IPS-18a (cell line): ENCODE data around the gene LAMB2.
A peak's percentile ranks its signal among the peaks of the same experiment; 100 is the strongest.

Experiments used
- H3K27ac ChIP-seq: one replicate; pipeline ENCODE4 v1.5.1; 2013; ENCODE audit warnings: low read length
- H3K27me3 ChIP-seq: one replicate; pipeline ENCODE4 v1.6.1; 2013; ENCODE audit warnings: mild to moderate bottlenecking, low read length; ENCODE audit not compliant: control insufficient read depth, insufficient read depth
- H3K36me3 ChIP-seq: one replicate; pipeline ENCODE4 v1.6.1; 2013; ENCODE audit warnings: low read depth, low read length; ENCODE audit not compliant: control insufficient read depth
- H3K4me1 ChIP-seq: one replicate; pipeline ENCODE4 v1.6.1; 2013; ENCODE audit warnings: low read depth, low read length; ENCODE audit not compliant: control insufficient read depth
- H3K4me3 ChIP-seq: one replicate; pipeline ENCODE4 v1.5.1; 2013; ENCODE audit warnings: low read length
- H3K9ac ChIP-seq: one replicate; pipeline ENCODE4 v1.6.1; 2013; ENCODE audit warnings: mild to moderate bottlenecking, low read length, moderate library complexity
- H3K9me3 ChIP-seq: one replicate; pipeline ENCODE4 v1.6.1; 2013; ENCODE audit warnings: low read depth, low read length; ENCODE audit not compliant: control insufficient read depth

LAMB2 gene

GRCh38 chr3:49119036-49119435 is 13.8 kb downstream of the LAMB2 start:
- Histone ChIP-seq H3K9ac (no peak overlapping the region), H3K36me3 (peaks cover 53% of the 10 kb centered on the region), H3K4me3 (no peak overlapping the region), H3K27me3 (no peaks in the 10 kb centered on the region), H3K4me1 (peaks cover 4% of the 10 kb centered on the region), H3K9me3 (no peaks in the 10 kb centered on the region), H3K27ac (no peak overlapping the region)

- Histone ChIP-seq H3K4me3 (no peak overlapping the region), H3K27ac (no peak overlapping the region), H3K9me3 (no peaks in the 10 kb centered on the region), H3K9ac (no peak overlapping the region), H3K36me3 (peaks cover 80% of the 10 kb centered on the region), H3K27me3 (no peaks in the 10 kb centered on the region), H3K4me1 (no peaks in the 10 kb centered on the region)
Measured at GRCh38 chr3:49112262-49112661, 20.6 kb downstream of the LAMB2 start.

GRCh38 chr3:49111347-49111746 is 21.5 kb downstream of the LAMB2 start:
- Histone ChIP-seq H3K9me3 (no peaks in the 10 kb centered on the region), H3K4me3 (no peak overlapping the region), H3K27me3 (no peaks in the 10 kb centered on the region), H3K36me3 (peaks cover 72% of the 10 kb centered on the region), H3K4me1 (no peaks in the 10 kb centered on the region), H3K27ac (no peak overlapping the region), H3K9ac (no peak overlapping the region)

- no peaks in the 10 kb centered on the region for H3K27me3 ChIP-seq
- H3K4me3 ChIP-seq = no peak overlapping the region
- H3K4me1 ChIP-seq = no peaks in the 10 kb centered on the region
- no peak overlapping the region for H3K27ac ChIP-seq
- no peaks in the 10 kb centered on the region for H3K9me3 ChIP-seq
- H3K9ac ChIP-seq = no peak overlapping the region
- peaks cover 66% of the 10 kb centered on the region for H3K36me3 ChIP-seq
Measured at GRCh38 chr3:49110780-49111179, 22.1 kb downstream of the LAMB2 start.

GRCh38 chr3:49108346-49108745 is 24.5 kb downstream of the LAMB2 start:
- H3K36me3 ChIP-seq = peaks cover 44% of the 10 kb centered on the region
- no peak overlapping the region for H3K4me3 ChIP-seq

GRCh38 chr3:49104427-49105291 is 28.2 kb downstream of the LAMB2 start, which contains the start of gene QARS1:
Gene QARS1, minus strand, starts transcription at chr3:49104757. Its CDS starts 24 bp downstream, at chr3:49104733.
- Histone ChIP-seq H3K27me3 (no peaks in the 10 kb centered on the region), H3K36me3 (peaks cover 46% of the 10 kb centered on the region), H3K4me3 (peak within 1 kb of the TSS; percentile 76), H3K4me1 (peaks cover 5% of the 10 kb centered on the region), H3K9ac (peak within 1 kb of the TSS; percentile 95), H3K27ac (peak within 1 kb of the TSS; percentile 98), H3K9me3 (no peaks in the 10 kb centered on the region)

More at GRCh38 chr3:49108346-49108745, 24.5 kb downstream of the LAMB2 start:
- H3K4me1 ChIP-seq = peaks cover 5% of the 10 kb centered on the region
- H3K27me3 ChIP-seq = no peaks in the 10 kb centered on the region
- no peak overlapping the region for H3K9ac ChIP-seq
- H3K9me3 ChIP-seq = no peaks in the 10 kb centered on the region
- no peak overlapping the region for H3K27ac ChIP-seq

GRCh38 chr3:49104052-49104426 is 28.8 kb downstream of the LAMB2 start:
- Histone ChIP-seq H3K27ac (peak overlapping the region; percentile 98), H3K4me3 (peak overlapping the region; percentile 76), H3K36me3 (peaks cover 46% of the 10 kb centered on the region), H3K9ac (peak overlapping the region; percentile 95), H3K9me3 (no peaks in the 10 kb centered on the region), H3K27me3 (no peaks in the 10 kb centered on the region), H3K4me1 (peaks cover 5% of the 10 kb centered on the region)

GRCh38 chr3:49100046-49100615 is 32.7 kb downstream of the LAMB2 start:
- H3K9ac ChIP-seq = no peak overlapping the region
- no peaks in the 10 kb centered on the region for H3K9me3 ChIP-seq
- H3K36me3 ChIP-seq = peaks cover 60% of the 10 kb centered on the region
- peaks cover 5% of the 10 kb centered on the region for H3K4me1 ChIP-seq
- no peak overlapping the region for H3K27ac ChIP-seq
- no peak overlapping the region for H3K4me3 ChIP-seq
- no peaks in the 10 kb centered on the region for H3K27me3 ChIP-seq

GRCh38 chr3:49098910-49099630 is 33.8 kb downstream of the LAMB2 start:
- H3K27me3 ChIP-seq = no peaks in the 10 kb centered on the region
- H3K36me3 ChIP-seq = peaks cover 60% of the 10 kb centered on the region
- no peak overlapping the region for H3K27ac ChIP-seq
- no peak overlapping the region for H3K4me3 ChIP-seq
- no peaks in the 10 kb centered on the region for H3K9me3 ChIP-seq
- H3K4me1 ChIP-seq = peaks cover 5% of the 10 kb centered on the region
- H3K9ac ChIP-seq = no peak overlapping the region

- peaks cover 60% of the 10 kb centered on the region for H3K36me3 ChIP-seq
- H3K9me3 ChIP-seq = no peaks in the 10 kb centered on the region
- H3K9ac ChIP-seq = no peak overlapping the region
- no peak overlapping the region for H3K4me3 ChIP-seq
- no peak overlapping the region for H3K27ac ChIP-seq
- no peaks in the 10 kb centered on the region for H3K4me1 ChIP-seq
- no peaks in the 10 kb centered on the region for H3K27me3 ChIP-seq
Measured at GRCh38 chr3:49098429-49098828, 34.4 kb downstream of the LAMB2 start.

GRCh38 chr3:49093853-49094767 is 38.7 kb downstream of the LAMB2 start, which contains the start of gene QRICH1:
Gene QRICH1, minus strand, starts transcription at chr3:49094071. Its CDS starts 17,054 bp downstream, at chr3:49077017.
- Histone ChIP-seq H3K4me1 (peaks cover 7% of the 10 kb centered on the region), H3K9ac (peak within 1 kb of the TSS; percentile 89), H3K36me3 (peaks cover 22% of the 10 kb centered on the region), H3K4me3 (peak within 1 kb of the TSS; percentile 97), H3K27ac (peak within 1 kb of the TSS; percentile 77), H3K9me3 (no peaks in the 10 kb centered on the region), H3K27me3 (no peaks in the 10 kb centered on the region)
